Measurements from ENCODE around the gene CLCN4. TPM values are rescaled to one million over a fixed set of nuclear protein-coding genes. Genes with fewer than 3 reads are reported as not detected.

Gene CLCN4
- polyA plus RNA-seq, 1 of the 3 experiments (the other 2 are of a cell fraction): 1.1 TPM

DNA sequence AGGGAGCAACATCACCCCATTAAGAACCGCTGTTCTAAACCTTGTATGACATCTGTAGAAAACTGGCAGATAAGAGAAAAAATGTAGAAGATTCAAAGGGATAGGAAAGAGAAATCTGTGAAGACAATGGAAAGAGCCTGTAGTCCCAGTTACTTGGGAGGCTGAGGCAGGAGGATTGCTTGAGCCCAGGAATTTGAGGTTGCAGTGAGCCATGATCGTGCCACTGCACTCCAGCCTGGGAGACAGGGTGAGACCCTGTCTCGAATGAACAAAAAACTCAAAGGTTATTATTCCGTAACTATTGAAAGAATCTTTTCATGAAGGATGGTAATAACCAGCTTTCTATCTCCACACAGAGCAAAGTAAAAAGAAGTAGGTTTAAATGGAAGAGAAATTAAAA lies 1.6 kb upstream of the CLCN4 start:
- TF ChIP-seq MEF2A (IDR thresholded peaks at IDR 0.05; ENCODE audit: borderline replicate concordance, low read depth) (no peak), NFIC (IDR thresholded peaks at IDR 0.05; ENCODE audit: borderline replicate concordance) (no peak), RXRA (IDR thresholded peaks at IDR 0.05; ENCODE audit: borderline replicate concordance, low read depth) (no peak), FOSL2 (IDR thresholded peaks at IDR 0.05; ENCODE audit: borderline replicate concordance, low read depth) (no peak), FOXM1 (IDR thresholded peaks at IDR 0.05; ENCODE audit: low read depth) (no peak), USF2 (IDR thresholded peaks at IDR 0.05; ENCODE audit: borderline replicate concordance, low read depth, low read length) (no peak), YY1 (IDR thresholded peaks at IDR 0.05; ENCODE audit: low read depth) (no peak)
- TF ChIP-seq, protein P1, sequence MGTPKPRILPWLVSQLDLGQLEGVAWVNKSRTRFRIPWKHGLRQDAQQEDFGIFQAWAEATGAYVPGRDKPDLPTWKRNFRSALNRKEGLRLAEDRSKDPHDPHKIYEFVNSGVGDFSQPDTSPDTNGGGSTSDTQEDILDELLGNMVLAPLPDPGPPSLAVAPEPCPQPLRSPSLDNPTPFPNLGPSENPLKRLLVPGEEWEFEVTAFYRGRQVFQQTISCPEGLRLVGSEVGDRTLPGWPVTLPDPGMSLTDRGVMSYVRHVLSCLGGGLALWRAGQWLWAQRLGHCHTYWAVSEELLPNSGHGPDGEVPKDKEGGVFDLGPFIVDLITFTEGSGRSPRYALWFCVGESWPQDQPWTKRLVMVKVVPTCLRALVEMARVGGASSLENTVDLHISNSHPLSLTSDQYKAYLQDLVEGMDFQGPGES (IDR thresholded peaks at IDR 0.05; ENCODE audit: low read depth, low read length): no peak
- CTCF ChIA-PET: no interaction called here

DNA sequence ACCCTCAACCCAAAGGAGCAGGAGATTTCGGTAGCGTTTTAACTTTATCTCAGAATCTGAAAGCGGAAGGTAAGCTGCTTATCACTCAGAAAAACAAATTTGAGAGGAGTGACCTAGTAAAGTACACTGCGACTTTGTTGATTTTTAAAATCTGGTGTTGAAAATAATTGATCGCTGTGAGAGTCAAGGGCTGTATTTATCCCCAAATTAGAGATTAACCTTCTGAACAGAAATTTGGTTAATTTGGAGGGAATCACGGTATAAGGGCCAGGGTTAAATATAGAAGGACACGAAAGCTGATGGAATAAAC lies 212 bp downstream of the CLCN4 start:
- DNase-seq: no peak
- Histone ChIP-seq H2AFZ (ENCODE audit: low read depth) (no peak overlapping the region), H3K4me3 (ENCODE audit: low read depth in 2 of 2, low read length in 1 of 2) (no peak overlapping the region), H3K27ac (ENCODE audit: low read depth in 2 of 2, low read length in 1 of 2) (no peak overlapping the region), H3K9me3 (no peaks in the 10 kb centered on the region), H3K4me2 (no peak overlapping the region), H3K9ac (no peak overlapping the region), H3K4me1 (ENCODE audit: control insufficient read depth in 1 of 2, insufficient read depth in 2 of 2, low read depth in 1 of 2, low read length in 1 of 2) (no peaks in the 10 kb centered on the region; a peak in 1 of 4 replicates), H3F3A (replicated peaks; ENCODE audit: insufficient read depth) (no peaks in the 10 kb centered on the region), H3K27me3 (ENCODE audit: insufficient read depth) (peaks cover 15% of the 10 kb centered on the region; the same call in 1 of the 2 replicates), H4K20me1 (ENCODE audit: insufficient read depth) (no peaks in the 10 kb centered on the region), H3K9me2 (no peaks in the 10 kb centered on the region), H3K79me2 (ENCODE audit: insufficient read depth) (no peaks in the 10 kb centered on the region), H3K36me3 (replicated peaks in 1 of 2; ENCODE audit: control insufficient read depth in 1 of 2, insufficient read depth in 2 of 2, low read length in 1 of 2) (no peaks in the 10 kb centered on the region)
- 38% methylated on average over 7 of the region's 7 CpGs for WGBS (ENCODE audit: low lambda C conversion rate)
- POLR2A ChIA-PET: no interaction called here
- TF ChIP-seq, protein P2, sequence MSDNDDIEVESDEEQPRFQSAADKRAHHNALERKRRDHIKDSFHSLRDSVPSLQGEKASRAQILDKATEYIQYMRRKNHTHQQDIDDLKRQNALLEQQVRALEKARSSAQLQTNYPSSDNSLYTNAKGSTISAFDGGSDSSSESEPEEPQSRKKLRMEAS (IDR thresholded peaks at IDR 0.05; ENCODE audit: low read depth): no peak
- no peak for TF ChIP-seq EZH2phosphoT487 (IDR thresholded peaks at IDR 0.05; ENCODE audit: borderline replicate concordance, low read depth)
- no peak for TF ChIP-seq NRF1 (IDR thresholded peaks at IDR 0.05; ENCODE audit: low read depth, low read length)
- no peak for TF ChIP-seq SMC3 (IDR thresholded peaks at IDR 0.05; ENCODE audit: low read depth, low read length)
- no peak for TF ChIP-seq RXRA (IDR thresholded peaks at IDR 0.05; ENCODE audit: borderline replicate concordance, low read depth)
- TF ChIP-seq, protein P3, sequence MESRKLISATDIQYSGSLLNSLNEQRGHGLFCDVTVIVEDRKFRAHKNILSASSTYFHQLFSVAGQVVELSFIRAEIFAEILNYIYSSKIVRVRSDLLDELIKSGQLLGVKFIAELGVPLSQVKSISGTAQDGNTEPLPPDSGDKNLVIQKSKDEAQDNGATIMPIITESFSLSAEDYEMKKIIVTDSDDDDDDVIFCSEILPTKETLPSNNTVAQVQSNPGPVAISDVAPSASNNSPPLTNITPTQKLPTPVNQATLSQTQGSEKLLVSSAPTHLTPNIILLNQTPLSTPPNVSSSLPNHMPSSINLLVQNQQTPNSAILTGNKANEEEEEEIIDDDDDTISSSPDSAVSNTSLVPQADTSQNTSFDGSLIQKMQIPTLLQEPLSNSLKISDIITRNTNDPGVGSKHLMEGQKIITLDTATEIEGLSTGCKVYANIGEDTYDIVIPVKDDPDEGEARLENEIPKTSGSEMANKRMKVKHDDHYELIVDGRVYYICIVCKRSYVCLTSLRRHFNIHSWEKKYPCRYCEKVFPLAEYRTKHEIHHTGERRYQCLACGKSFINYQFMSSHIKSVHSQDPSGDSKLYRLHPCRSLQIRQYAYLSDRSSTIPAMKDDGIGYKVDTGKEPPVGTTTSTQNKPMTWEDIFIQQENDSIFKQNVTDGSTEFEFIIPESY (IDR thresholded peaks at IDR 0.05; ENCODE audit: borderline replicate concordance, low read depth): no peak
- no peak for TF ChIP-seq MEF2A (IDR thresholded peaks at IDR 0.05; ENCODE audit: borderline replicate concordance, low read depth)
- TF ChIP-seq RAD21 (IDR thresholded peaks at IDR 0.05; ENCODE audit: low read length): no peak
- TF ChIP-seq GATA2 (CRISPR knock-in tag; IDR thresholded peaks at IDR 0.05): no peak
- TF ChIP-seq, protein P4, sequence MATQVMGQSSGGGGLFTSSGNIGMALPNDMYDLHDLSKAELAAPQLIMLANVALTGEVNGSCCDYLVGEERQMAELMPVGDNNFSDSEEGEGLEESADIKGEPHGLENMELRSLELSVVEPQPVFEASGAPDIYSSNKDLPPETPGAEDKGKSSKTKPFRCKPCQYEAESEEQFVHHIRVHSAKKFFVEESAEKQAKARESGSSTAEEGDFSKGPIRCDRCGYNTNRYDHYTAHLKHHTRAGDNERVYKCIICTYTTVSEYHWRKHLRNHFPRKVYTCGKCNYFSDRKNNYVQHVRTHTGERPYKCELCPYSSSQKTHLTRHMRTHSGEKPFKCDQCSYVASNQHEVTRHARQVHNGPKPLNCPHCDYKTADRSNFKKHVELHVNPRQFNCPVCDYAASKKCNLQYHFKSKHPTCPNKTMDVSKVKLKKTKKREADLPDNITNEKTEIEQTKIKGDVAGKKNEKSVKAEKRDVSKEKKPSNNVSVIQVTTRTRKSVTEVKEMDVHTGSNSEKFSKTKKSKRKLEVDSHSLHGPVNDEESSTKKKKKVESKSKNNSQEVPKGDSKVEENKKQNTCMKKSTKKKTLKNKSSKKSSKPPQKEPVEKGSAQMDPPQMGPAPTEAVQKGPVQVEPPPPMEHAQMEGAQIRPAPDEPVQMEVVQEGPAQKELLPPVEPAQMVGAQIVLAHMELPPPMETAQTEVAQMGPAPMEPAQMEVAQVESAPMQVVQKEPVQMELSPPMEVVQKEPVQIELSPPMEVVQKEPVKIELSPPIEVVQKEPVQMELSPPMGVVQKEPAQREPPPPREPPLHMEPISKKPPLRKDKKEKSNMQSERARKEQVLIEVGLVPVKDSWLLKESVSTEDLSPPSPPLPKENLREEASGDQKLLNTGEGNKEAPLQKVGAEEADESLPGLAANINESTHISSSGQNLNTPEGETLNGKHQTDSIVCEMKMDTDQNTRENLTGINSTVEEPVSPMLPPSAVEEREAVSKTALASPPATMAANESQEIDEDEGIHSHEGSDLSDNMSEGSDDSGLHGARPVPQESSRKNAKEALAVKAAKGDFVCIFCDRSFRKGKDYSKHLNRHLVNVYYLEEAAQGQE (IDR thresholded peaks at IDR 0.05; ENCODE audit: low read depth, low read length): no peak
- TF ChIP-seq TAF1 (IDR thresholded peaks at IDR 0.05; ENCODE audit: borderline replicate concordance, low read depth, low read length): no peak
- no peak for TF ChIP-seq FOSL2 (IDR thresholded peaks at IDR 0.05; ENCODE audit: borderline replicate concordance, low read depth)
- TF ChIP-seq, protein P1 (IDR thresholded peaks at IDR 0.05; ENCODE audit: low read depth, low read length): no peak
- no peak for TF ChIP-seq NFIC (IDR thresholded peaks at IDR 0.05; ENCODE audit: borderline replicate concordance)
- TF ChIP-seq FOXM1 (IDR thresholded peaks at IDR 0.05; ENCODE audit: low read depth): no peak
- no peak for TF ChIP-seq TCF12 (IDR thresholded peaks at IDR 0.05)
- CTCF ChIA-PET: interaction anchor here (0.7 to 3.2 kb wide), 2 partner anchors 33 to 37 kb away, joined by 3 to 10 read pairs; no protein-coding TSS in a partner anchor

More for the DNA sequence above, 1.6 kb upstream of the CLCN4 start:
- DNase-seq: no peak
- Histone ChIP-seq H2AFZ (ENCODE audit: low read depth) (no peak overlapping the region), H3K27me3 (ENCODE audit: insufficient read depth) (peaks cover 15% of the 10 kb centered on the region; the same call in 1 of the 2 replicates), H3K9ac (no peak overlapping the region), H3K9me3 (no peaks in the 10 kb centered on the region), H3K4me2 (no peak overlapping the region), H3K9me2 (no peaks in the 10 kb centered on the region), H3K36me3 (replicated peaks in 1 of 2; ENCODE audit: control insufficient read depth in 1 of 2, insufficient read depth in 2 of 2, low read length in 1 of 2) (no peaks in the 10 kb centered on the region), H3K4me3 (ENCODE audit: low read depth in 2 of 2, low read length in 1 of 2) (no peak overlapping the region), H4K20me1 (ENCODE audit: insufficient read depth) (no peaks in the 10 kb centered on the region), H3F3A (replicated peaks; ENCODE audit: insufficient read depth) (no peaks in the 10 kb centered on the region), H3K27ac (ENCODE audit: low read depth in 2 of 2, low read length in 1 of 2) (no peak overlapping the region), H3K79me2 (ENCODE audit: insufficient read depth) (no peaks in the 10 kb centered on the region), H3K4me1 (ENCODE audit: control insufficient read depth in 1 of 2, insufficient read depth in 2 of 2, low read depth in 1 of 2, low read length in 1 of 2) (no peaks in the 10 kb centered on the region; a peak in 1 of 4 replicates)
- POLR2A ChIA-PET: no interaction called here
- 38% methylated on average over 4 of the region's 4 CpGs for WGBS (ENCODE audit: low lambda C conversion rate)

All from SK-N-SH (cell line).